GM12878 (cell line): ENCODE data around the gene NCOA6. TPM values are rescaled to one million over a fixed set of nuclear protein-coding genes. Genes with fewer than 3 reads are reported as not detected.

ENCODE experiments used
- ATAC-seq: fragments of 200-7000 bp; cut with Tn5 transposase; 3 replicates; pipeline ENCODE4 v1.9.1; 2020; ENCODE audit warnings: mild to moderate bottlenecking, moderate library complexity
- BruUV-seq: library from RNA; stranded (reverse); fragments of 400-500 nt; replicated peaks from 2 replicates; lab custom pipeline; 2021; lab: Mats Ljungman, UMichigan
- CTCF ChIA-PET: fragments of 300-600 bp; sonication (Branson Sonifier 250); formaldehyde crosslinking; extraction: SDS; loops from one replicate; lab custom pipeline; 2021; ENCODE audit warnings: inconsistent platforms; lab: Yijun Ruan, JAX
- POLR2A ChIA-PET: fragments of 350-600 bp; formaldehyde crosslinking; extraction: SDS; loops from one replicate; lab custom pipeline; 2021; ENCODE audit warnings: inconsistent platforms; lab: Charles Lee
- RAD21 ChIA-PET: fragments of 300-600 bp; sonication (Branson Sonifier 250); formaldehyde crosslinking; loops from one replicate; lab custom pipeline; 2023; ENCODE audit warnings: antibody characterized with exemption; ENCODE audit not compliant: unreplicated experiment; lab: Charles Lee
- SMC1A ChIA-PET: fragments of 300-600 bp; sonication (Branson Sonifier 250); formaldehyde crosslinking; loops from one replicate; lab custom pipeline; 2023; ENCODE audit not compliant: unreplicated experiment, uncharacterized antibody; lab: Charles Lee
- DNase-seq: peaks from one replicate; pipeline ENCODE4 v3.0.0-alpha.2; 2011; ENCODE audit warnings: low read depth, low spot score
- FAIRE-seq: peaks from 3 replicates; lab custom pipeline; 2011; peaks lifted over from hg19 to GRCh38; lab: Jason Lieb, UNC
- H2AFZ ChIP-seq: 2 replicates; pipeline ENCODE4 v1.6.0; 2011; ENCODE audit warnings: low read depth, low read length, control low read depth; ENCODE audit not compliant: control insufficient read depth
- H3K27ac ChIP-seq: 2 replicates; pipeline ENCODE4 v1.5.1; 2011; ENCODE audit warnings: control low read depth; ENCODE audit not compliant: control insufficient read depth, insufficient read depth
- H3K27me3 ChIP-seq, 2 experiments: replicated peaks in 1 of 2; 2 replicates each; pipeline versions ENCODE4 v1.6.0 to v1.6.1; 2011; ENCODE audit warnings: low read length in 1 of 2; ENCODE audit not compliant: control insufficient read depth in 2 of 2, insufficient read depth in 2 of 2
- H3K36me3 ChIP-seq, 2 experiments: 2 replicates each; pipeline ENCODE4 v1.5.1; 2011; ENCODE audit warnings: low read length in 1 of 2; ENCODE audit not compliant: control insufficient read depth in 2 of 2, insufficient read depth in 2 of 2
- H3K4me1 ChIP-seq: 2 replicates; pipeline ENCODE4 v1.6.1; 2011; ENCODE audit warnings: mild to moderate bottlenecking, low read length, moderate library complexity, mixed read lengths; ENCODE audit not compliant: control insufficient read depth, insufficient read depth
- H3K4me2 ChIP-seq: 2 replicates; pipeline ENCODE4 v1.6.0; 2011; ENCODE audit warnings: control low read depth; ENCODE audit not compliant: control insufficient read depth, insufficient read depth
- H3K4me3 ChIP-seq: fragments of 200-600 bp; sonication (generic); 2 replicates; pipeline ENCODE4 v1.5.1; 2016
- H3K79me2 ChIP-seq: 2 replicates; pipeline ENCODE4 v1.6.0; 2011; ENCODE audit warnings: low read length; ENCODE audit not compliant: control insufficient read depth, insufficient read depth
- H3K9ac ChIP-seq: 2 replicates; pipeline ENCODE4 v1.8.0; 2011; ENCODE audit warnings: low read length, control low read depth, mixed read lengths; ENCODE audit not compliant: control insufficient read depth, insufficient read depth
- H3K9me3 ChIP-seq: replicated peaks from 3 replicates; pipeline ENCODE4 v1.5.1; 2011; ENCODE audit warnings: mild to moderate bottlenecking, low read length; ENCODE audit not compliant: control insufficient read depth, insufficient read depth
- H4K20me1 ChIP-seq: 2 replicates; pipeline ENCODE4 v1.6.0; 2011; ENCODE audit not compliant: control insufficient read depth, insufficient read depth
- CREM ChIP-seq: IDR thresholded peaks from 2 replicates; pipeline ENCODE4 v1.6.1; 2014; ENCODE audit warnings: antibody characterized with exemption, low read depth
- HDAC6 ChIP-seq: fragments of 200-600 bp; sonication (generic); IDR thresholded peaks from one replicate; pipeline ENCODE4 v1.8.0; 2017; ENCODE audit warnings: antibody characterized with exemption; ENCODE audit not compliant: unreplicated experiment
- HSF1 ChIP-seq: fragments of 150-350 bp; IDR thresholded peaks from 2 replicates; pipeline ENCODE4 v1.6.1; 2014; ENCODE audit warnings: mild to moderate bottlenecking, low read depth, low read length
- NFXL1 ChIP-seq: fragments of 450-650 bp; IDR thresholded peaks from 2 replicates; pipeline ENCODE4 v1.6.1; 2017; ENCODE audit warnings: antibody characterized with exemption, mild to moderate bottlenecking, borderline replicate concordance
- WGBS: methylation state at CpG from one replicate; pipeline ENCODE4 v1.1.6; 2016; ENCODE audit warnings: low lambda C conversion rate; ENCODE audit not compliant: insufficient replicate concordance, insufficient coverage; ENCODE audit errors: missing lambda C conversion rate; 5-methylcytosine and 5-hydroxymethylcytosine counted together
- in situ Hi-C: fragments of 300-500 bp; cut with MboI; formaldehyde crosslinking; loops from 9 replicates; pipeline ENCODE4 v1.14.3; 2018; ENCODE audit warnings: mixed read lengths
- intact Hi-C: fragments of 100-400 bp; cut with micrococcal nuclease; formaldehyde crosslinking; loops from one replicate; pipeline ENCODE4 v1.14.2; 2022; ENCODE audit not compliant: unreplicated experiment
- polyA plus RNA-seq, 11 experiments: library from polyadenylated mRNA; depleted of rRNA in 4 of 11; unstranded in 6 of 11; stranded (reverse) in 5 of 11; fragments of >200 nt; fragmentation: Nextera tagmentation in 4 of 11; fragmentation: Illumina TruSeq in 1 of 11; extraction: Ambion mirVana in 4 of 11; extraction: Trizol in 1 of 11; gene quantifications; 1 replicate in 1 of 11; 2 replicates in 10 of 11; pipeline versions ENCODE4 v1.2.1 to v1.2.3, GENCODE V29; 2011 to 2016; ENCODE audit warnings: inconsistent platforms in 2 of 11, missing spikeins in 2 of 11, low read depth in 1 of 11
- total RNA-seq, 4 experiments: library from RNA; depleted of rRNA in 3 of 4; stranded (reverse); fragments of >200 nt in 3 of 4; fragmentation: Illumina TruSeq in 1 of 4; extraction: Trizol in 1 of 4; gene quantifications; 2 replicates each; pipeline versions ENCODE4 v1.2.1 to v1.2.3, GENCODE V29; 2013 to 2021

NCOA6 gene
- total and polyA plus RNA-seq, 10 of the 15 experiments (the other 5 are each of a cell fraction or from before 2014, with no cell fraction given), result 6.1 to 20.6 (median 12.6) TPM

GRCh38 chr20:34748709-34749108 is 76.7 kb downstream of the NCOA6 start:
- Histone ChIP-seq H3K27ac (no peak overlapping the region), H3K36me3 (peaks cover 7 to 27% of the 10 kb centered on the region in 2 experiments), H3K79me2 (no peaks in the 10 kb centered on the region), H4K20me1 (no peaks in the 10 kb centered on the region), H3K9me3 (no peaks in the 10 kb centered on the region), H3K9ac (no peak overlapping the region), H2AFZ (no peak overlapping the region), H3K27me3 (no peaks in the 10 kb centered on the region), H3K4me3 (no peak overlapping the region), H3K4me2 (no peak overlapping the region), H3K4me1 (peaks cover 12% of the 10 kb centered on the region)
- BruUV-seq, result no TSS peak
- no peak for FAIRE-seq
- 100% methylated on average over 2 of the region's 2 CpGs for WGBS
- CTCF ChIA-PET, result interaction anchor here (0.6 to 2.6 kb wide), 5 partner anchors 18 to 266 kb away, joined by 3 to 13 read pairs (median 4); no protein-coding TSS in a partner anchor
- in situ Hi-C loops (no loop called here), intact Hi-C loops (no loop called here)
- ATAC-seq, result no peak
- POLR2A ChIA-PET, result interaction anchor here (0.6 to 1.4 kb wide), 6 partner anchors 14 to 57 kb away, joined by 3 to 5 read pairs (median 4); no protein-coding TSS in a partner anchor
- SMC1A ChIA-PET, result interaction anchor here (0.7 to 2.7 kb wide), 12 partner anchors 8 to 448 kb away, joined by 3 to 24 read pairs (median 4); no protein-coding TSS in a partner anchor
- no peak for TF ChIP-seq NFXL1
- no peak for TF ChIP-seq CREM
- no peak for TF ChIP-seq HSF1
- TF ChIP-seq HDAC6, result no peak
- DNase-seq, result no peak
- RAD21 ChIA-PET, result interaction anchor here (0.8 to 2.8 kb wide), 11 partner anchors 8 to 436 kb away, joined by 3 to 21 read pairs (median 5); no protein-coding TSS in a partner anchor
